ENCODE measurements around the gene DOCK4. TPM values are rescaled to one million over a fixed set of nuclear protein-coding genes. Genes with fewer than 3 reads are reported as not detected.

Gene DOCK4
- total RNA-seq, 1 donor from 2014 or later: 60.3 TPM

- no peak for DNase-seq
- Mint-ChIP-seq H3K36me3 (ENCODE audit: unreplicated experiment) (no peaks in the 10 kb centered on the region), H3K27me3 (ENCODE audit: unreplicated experiment) (no peaks in the 10 kb centered on the region), H3K4me3 (ENCODE audit: unreplicated experiment) (no peak overlapping the region), H3K9me3 (ENCODE audit: unreplicated experiment) (no peaks in the 10 kb centered on the region), H3K4me1 (ENCODE audit: low read depth, unreplicated experiment) (peaks cover 8% of the 10 kb centered on the region), H3K27ac (ENCODE audit: unreplicated experiment) (no peak overlapping the region)
- TF ChIP-seq CTCF (IDR thresholded peaks at IDR 0.05; ENCODE audit: partially characterized antibody, unreplicated experiment): no peak
Measured at GRCh38 chr7:111869280-111869679, 336.9 kb downstream of the DOCK4 start.

DNA sequence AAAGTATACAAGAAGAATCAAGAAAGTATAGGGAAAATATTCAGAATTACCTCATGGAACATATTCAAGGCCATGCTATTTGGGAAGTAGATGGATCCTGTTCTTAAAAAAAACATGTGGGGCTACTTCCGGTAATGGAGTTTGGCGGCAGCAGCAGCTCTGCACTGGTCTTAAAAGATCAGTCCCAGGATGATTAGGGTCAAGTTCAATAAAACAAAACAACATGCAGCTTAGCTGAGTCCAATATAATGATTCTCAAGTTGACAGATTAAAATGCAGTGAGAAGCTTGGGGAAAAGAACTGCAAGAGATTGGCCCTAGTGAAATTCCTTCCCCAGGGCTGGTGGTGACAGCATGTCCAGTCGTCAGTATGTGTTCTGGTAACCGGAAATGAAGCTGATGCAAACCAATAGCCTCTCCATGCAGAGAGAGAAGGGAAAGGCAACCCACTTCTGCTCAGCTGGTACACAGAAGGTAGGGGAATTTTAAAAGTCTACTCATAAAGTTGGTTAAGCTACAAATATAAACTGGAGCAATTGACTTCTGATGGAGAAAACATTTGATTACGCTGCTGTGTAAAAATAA lies 338.8 kb downstream of the DOCK4 start:
- Mint-ChIP-seq H3K36me3 (ENCODE audit: unreplicated experiment) (no peaks in the 10 kb centered on the region), H3K27me3 (ENCODE audit: unreplicated experiment) (no peaks in the 10 kb centered on the region)
- no peak for TF ChIP-seq CTCF (IDR thresholded peaks at IDR 0.05; ENCODE audit: partially characterized antibody, unreplicated experiment)

DNA sequence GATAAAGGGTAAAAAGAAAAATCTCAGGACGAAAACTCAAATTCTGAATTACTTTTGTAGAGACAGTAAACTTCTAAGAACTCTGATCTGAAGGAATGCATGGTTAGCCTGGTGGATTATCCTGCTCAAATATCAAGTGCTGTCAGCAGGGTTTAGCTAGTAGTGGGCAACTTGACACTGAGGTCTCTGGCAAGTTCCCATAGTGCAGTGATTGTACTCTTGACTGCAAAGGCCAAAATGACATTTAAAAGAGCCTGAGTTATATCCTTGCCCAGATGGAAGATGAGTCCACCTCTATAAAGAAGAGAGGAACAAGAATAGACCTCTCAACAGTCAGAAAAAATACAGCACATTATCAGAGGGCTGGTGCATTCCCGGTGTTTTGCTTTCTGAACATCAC lies 339.4 kb downstream of the DOCK4 start:
- no peaks in the 10 kb centered on the region for H3K4me1 Mint-ChIP-seq (ENCODE audit: low read depth, unreplicated experiment)
- no peaks in the 10 kb centered on the region for H3K27me3 Mint-ChIP-seq (ENCODE audit: unreplicated experiment)
- H3K36me3 Mint-ChIP-seq (ENCODE audit: unreplicated experiment): no peaks in the 10 kb centered on the region
- DNase-seq: no peak
- H3K27ac Mint-ChIP-seq (ENCODE audit: unreplicated experiment): no peak overlapping the region
- TF ChIP-seq CTCF (IDR thresholded peaks at IDR 0.05; ENCODE audit: partially characterized antibody, unreplicated experiment): no peak
- H3K4me3 Mint-ChIP-seq (ENCODE audit: unreplicated experiment): no peak overlapping the region
- H3K9me3 Mint-ChIP-seq (ENCODE audit: unreplicated experiment): no peaks in the 10 kb centered on the region

More for the DNA sequence above, 338.8 kb downstream of the DOCK4 start:
- H3K9me3 Mint-ChIP-seq (ENCODE audit: unreplicated experiment): no peaks in the 10 kb centered on the region
- no peak overlapping the region for H3K27ac Mint-ChIP-seq (ENCODE audit: unreplicated experiment)
- H3K4me3 Mint-ChIP-seq (ENCODE audit: unreplicated experiment): no peak overlapping the region
- H3K4me1 Mint-ChIP-seq (ENCODE audit: low read depth, unreplicated experiment): no peaks in the 10 kb centered on the region
- no peak for DNase-seq

GRCh38 chr7:111865430-111865829 lies 340.8 kb downstream of the DOCK4 start:
- no peaks in the 10 kb centered on the region for H3K9me3 Mint-ChIP-seq (ENCODE audit: unreplicated experiment)

More at GRCh38 chr7:111865430-111865829, 340.8 kb downstream of the DOCK4 start:
- H3K27ac Mint-ChIP-seq (ENCODE audit: unreplicated experiment): no peak overlapping the region
- no peak for TF ChIP-seq CTCF (IDR thresholded peaks at IDR 0.05; ENCODE audit: partially characterized antibody, unreplicated experiment)
- peaks cover 7% of the 10 kb centered on the region for H3K36me3 Mint-ChIP-seq (ENCODE audit: unreplicated experiment)
- no peaks in the 10 kb centered on the region for H3K4me1 Mint-ChIP-seq (ENCODE audit: low read depth, unreplicated experiment)
- no peaks in the 10 kb centered on the region for H3K27me3 Mint-ChIP-seq (ENCODE audit: unreplicated experiment)
- no peak overlapping the region for H3K4me3 Mint-ChIP-seq (ENCODE audit: unreplicated experiment)
- no peak for DNase-seq
